ENCODE data around the gene DHRS7. TPM values are rescaled to one million over a fixed set of nuclear protein-coding genes. Genes with fewer than 3 reads are reported as not detected.

The DHRS7 gene
- total and polyA plus RNA-seq, 2 experiments from 2014 or later: 39.3 to 39.4 TPM

GRCh38 chr14:60094306-60094897 lies 70.8 kb downstream of the DHRS7 start:
- H3K9me2 ChIP-seq (ENCODE audit: insufficient read depth): no peaks in the 10 kb centered on the region
- H2AFZ ChIP-seq: no peak overlapping the region
- ATAC-seq: 0 out of 3 replicates have a peak, but pooled peaks have one; percentile 2
- H3K27me3 ChIP-seq (ENCODE audit: insufficient read depth): no peaks in the 10 kb centered on the region
- no peaks in the 10 kb centered on the region; the same call in 1 of the 2 replicates for H3K36me3 ChIP-seq (ENCODE audit: insufficient read depth)
- no peak for TF ChIP-seq POLR2AphosphoS5 (IDR thresholded peaks at IDR 0.05; ENCODE audit: low read depth)
- TF ChIP-seq REST (IDR thresholded peaks at IDR 0.05; ENCODE audit: unreplicated experiment): no peak
- no peak for TF ChIP-seq EZH2 (IDR thresholded peaks at IDR 0.05; ENCODE audit: low read depth, unreplicated experiment)
- no peak for TF ChIP-seq EZH2phosphoT487 (IDR thresholded peaks at IDR 0.05; ENCODE audit: unreplicated experiment)
- no peak for TF ChIP-seq NANOG (IDR thresholded peaks at IDR 0.05; ENCODE audit: borderline replicate concordance)
- no peak for TF ChIP-seq CREB1 (CRISPR knock-in tag; IDR thresholded peaks at IDR 0.05; ENCODE audit: low read depth)
- TF ChIP-seq ZNF462 (CRISPR knock-in tag; IDR thresholded peaks at IDR 0.05): no peak
- no peak for TF ChIP-seq CTCF (conservative IDR thresholded peaks at IDR 0.05; ENCODE audit: low read depth in 2 of 2)
- TF ChIP-seq ETS1 (IDR thresholded peaks at IDR 0.05): no peak
- no peak for TF ChIP-seq STAT1 (IDR thresholded peaks at IDR 0.05; ENCODE audit: unreplicated experiment)
- TF ChIP-seq ZNF114 (CRISPR knock-in tag; IDR thresholded peaks at IDR 0.05): no peak
- no peak for TF ChIP-seq ZNF331 (CRISPR knock-in tag; IDR thresholded peaks at IDR 0.05; ENCODE audit: low read depth)
- no peak for TF ChIP-seq JUNB (IDR thresholded peaks at IDR 0.05; ENCODE audit: unreplicated experiment)
- 0 out of 2 replicates have a peak, but pooled peaks cover 6% of the 10 kb centered on the region for H3F3A ChIP-seq (replicated peaks; ENCODE audit: low read depth)
- peaks cover 68% of the 10 kb centered on the region for H3K79me2 ChIP-seq (replicated peaks; ENCODE audit: insufficient read depth)
- H4K20me1 ChIP-seq (replicated peaks; ENCODE audit: insufficient read depth): 0 out of 2 replicates have a peak, but pooled peaks cover 5% of the 10 kb centered on the region
- no peak overlapping the region for H3K27ac ChIP-seq (ENCODE audit: low read depth)
- peaks cover 18% of the 10 kb centered on the region for H3K36me3 Mint-ChIP-seq (ENCODE audit: low read depth)
- peak; percentile 72 for DNase-seq (ENCODE audit: low spot score)
- 0 out of 2 replicates have a peak overlapping the region, but pooled peaks have one; percentile 7 for H3K27ac Mint-ChIP-seq
- peak overlapping the region; percentile 81 for H3K4me2 ChIP-seq
- peaks cover 33% of the 10 kb centered on the region for H3K4me1 Mint-ChIP-seq
- H3K4me3 Mint-ChIP-seq: peak overlapping the region; percentile 92
- peaks cover 2% of the 10 kb centered on the region for H3K27me3 Mint-ChIP-seq (ENCODE audit: insufficient read depth, low read depth, poor library complexity)
- H3K9me3 Mint-ChIP-seq: no peaks in the 10 kb centered on the region
- peaks cover 26% of the 10 kb centered on the region for H3K4me1 ChIP-seq (ENCODE audit: insufficient read depth)
- peak overlapping the region; percentile 73 for H3K4me3 ChIP-seq
